ENCODE results near the gene RNU1-3.
"Not testable (repeated sequence)": the region's sequence is repeated elsewhere in the genome, so short reads cannot be mapped to it uniquely, and the experiment has no call there.

GRCh38 chr1:16619803-16620501 is 46.8 kb downstream of the RNU1-3 start:
- TF ChIP-seq, protein P1, sequence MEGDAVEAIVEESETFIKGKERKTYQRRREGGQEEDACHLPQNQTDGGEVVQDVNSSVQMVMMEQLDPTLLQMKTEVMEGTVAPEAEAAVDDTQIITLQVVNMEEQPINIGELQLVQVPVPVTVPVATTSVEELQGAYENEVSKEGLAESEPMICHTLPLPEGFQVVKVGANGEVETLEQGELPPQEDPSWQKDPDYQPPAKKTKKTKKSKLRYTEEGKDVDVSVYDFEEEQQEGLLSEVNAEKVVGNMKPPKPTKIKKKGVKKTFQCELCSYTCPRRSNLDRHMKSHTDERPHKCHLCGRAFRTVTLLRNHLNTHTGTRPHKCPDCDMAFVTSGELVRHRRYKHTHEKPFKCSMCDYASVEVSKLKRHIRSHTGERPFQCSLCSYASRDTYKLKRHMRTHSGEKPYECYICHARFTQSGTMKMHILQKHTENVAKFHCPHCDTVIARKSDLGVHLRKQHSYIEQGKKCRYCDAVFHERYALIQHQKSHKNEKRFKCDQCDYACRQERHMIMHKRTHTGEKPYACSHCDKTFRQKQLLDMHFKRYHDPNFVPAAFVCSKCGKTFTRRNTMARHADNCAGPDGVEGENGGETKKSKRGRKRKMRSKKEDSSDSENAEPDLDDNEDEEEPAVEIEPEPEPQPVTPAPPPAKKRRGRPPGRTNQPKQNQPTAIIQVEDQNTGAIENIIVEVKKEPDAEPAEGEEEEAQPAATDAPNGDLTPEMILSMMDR (IDR thresholded peaks at IDR 0.05), result not testable (repeated sequence)
- TF ChIP-seq POLR2A (IDR thresholded peaks at IDR 0.05), result not testable (repeated sequence)

All from uterus (tissue), 2 donors.